Head of caudate nucleus (tissue), 42 donors: ENCODE data around the gene NPLOC4.

Experiments used
- DNase-seq, 42 donors: peaks; one replicate each; pipeline versions ENCODE4 v3.0.0 to v3.0.0-alpha.2; 2020 to 2021; ENCODE audit warnings: mixed read lengths in 7 of 42
- intact Hi-C: fragments of 100-400 bp; cut with DNase I; formaldehyde crosslinking; loops from one replicate; pipeline ENCODE4 v1.15.0; 2022

NPLOC4 gene

GRCh38 chr17:81575836-81576235 lies 61.1 kb downstream of the NPLOC4 start:
- no peak for DNase-seq
- intact Hi-C loops, result no loop called here

GRCh38 chr17:81574643-81574956 lies 62.3 kb downstream of the NPLOC4 start:
- intact Hi-C loops, result no loop called here
- no peak for DNase-seq

GRCh38 chr17:81573794-81574642 lies 62.9 kb downstream of the NPLOC4 start:
- no peak for DNase-seq
- intact Hi-C loops, result no loop called here

GRCh38 chr17:81572563-81573168 lies 64.2 kb downstream of the NPLOC4 start:
- intact Hi-C loops, result no loop called here
- DNase-seq, result no peak

- no peak for DNase-seq
- intact Hi-C loops, result no loop called here
Measured at GRCh38 chr17:81570964-81571363, 65.9 kb downstream of the NPLOC4 start.

- intact Hi-C loops, result no loop called here
- DNase-seq, result no peak
Measured at GRCh38 chr17:81569986-81570514, 66.9 kb downstream of the NPLOC4 start.

GRCh38 chr17:81568416-81568815 lies 68.5 kb downstream of the NPLOC4 start:
- intact Hi-C loops, result no loop called here
- no peak for DNase-seq

- intact Hi-C loops, result no loop called here
- no peak for DNase-seq
Measured at GRCh38 chr17:81567191-81567590, 69.7 kb downstream of the NPLOC4 start.

- peak in 40 of 42 donors; percentile 25 to 80 (median 50) for DNase-seq
- intact Hi-C loops, result no loop called here
Measured at GRCh38 chr17:81566461-81567126, 70.3 kb downstream of the NPLOC4 start.

- intact Hi-C loops, result no loop called here
- DNase-seq, result no peak
Measured at GRCh38 chr17:81565231-81565630, 71.7 kb downstream of the NPLOC4 start.

GRCh38 chr17:81564778-81565177 lies 72.1 kb downstream of the NPLOC4 start:
- intact Hi-C loops, result no loop called here
- no peak for DNase-seq

GRCh38 chr17:81563861-81564586 lies 72.9 kb downstream of the NPLOC4 start:
- DNase-seq, result no peak
- intact Hi-C loops, result no loop called here

- no peak for DNase-seq
- intact Hi-C loops, result no loop called here
Measured at GRCh38 chr17:81561494-81561885, 75.4 kb downstream of the NPLOC4 start.

- intact Hi-C loops, result no loop called here
- no peak for DNase-seq
Measured at GRCh38 chr17:81558941-81559806, 77.7 kb downstream of the NPLOC4 start.

- DNase-seq, result no peak
- intact Hi-C loops, result no loop called here
Measured at GRCh38 chr17:81558115-81558468, 78.8 kb downstream of the NPLOC4 start.

GRCh38 chr17:81557276-81558114 lies 79.4 kb downstream of the NPLOC4 start:
- intact Hi-C loops, result no loop called here
- DNase-seq, result no peak

GRCh38 chr17:81556863-81557262 lies 80.0 kb downstream of the NPLOC4 start:
- DNase-seq, result no peak

GRCh38 chr17:81556175-81556691 lies 80.7 kb downstream of the NPLOC4 start:
- DNase-seq, result no peak
- intact Hi-C loops, result no loop called here

More at GRCh38 chr17:81556863-81557262, 80.0 kb downstream of the NPLOC4 start:
- intact Hi-C loops, result no loop called here
